GM23338 (cell line): ENCODE measurements around the gene SRGAP1. TPM values are rescaled to one million over a fixed set of nuclear protein-coding genes. Genes with fewer than 3 reads are reported as not detected.

Source experiments
- ATAC-seq: fragments of 200-7000 bp; cut with Tn5 transposase; 3 replicates; pipeline ENCODE4 v1.9.1; 2020
- DNase-seq: peaks from one replicate; pipeline ENCODE4 v3.0.0-alpha.2; 2015; ENCODE audit warnings: low spot score
- H2AFZ ChIP-seq: fragments of 200-600 bp; sonication (generic); 2 replicates; pipeline ENCODE4 v1.8.0; 2016; ENCODE audit warnings: antibody characterized with exemption, mild to moderate bottlenecking, moderate library complexity
- H3F3A ChIP-seq: fragments of 200-600 bp; sonication (generic); replicated peaks from 2 replicates; pipeline ENCODE4 v1.8.0; 2017; ENCODE audit warnings: antibody characterized with exemption, mixed run types, low read depth
- H3K27ac ChIP-seq: fragments of 200-600 bp; sonication (generic); 2 replicates; pipeline ENCODE4 v1.6.1; 2016; ENCODE audit warnings: low read depth
- H3K27me3 ChIP-seq: fragments of 200-600 bp; sonication (generic); 2 replicates; pipeline ENCODE4 v1.8.0; 2016; ENCODE audit warnings: mild to moderate bottlenecking, mixed run types, moderate library complexity; ENCODE audit not compliant: insufficient read depth
- H3K36me3 ChIP-seq: fragments of 200-600 bp; sonication (generic); 2 replicates; pipeline ENCODE4 v1.8.0; 2016; ENCODE audit warnings: mild to moderate bottlenecking; ENCODE audit not compliant: insufficient read depth
- H3K4me1 ChIP-seq: fragments of 200-600 bp; sonication (generic); 2 replicates; pipeline ENCODE4 v1.8.0; 2016; ENCODE audit warnings: mild to moderate bottlenecking, moderate library complexity; ENCODE audit not compliant: insufficient read depth
- H3K4me2 ChIP-seq: fragments of 200-600 bp; sonication (generic); 2 replicates; pipeline ENCODE4 v1.7.1; 2017; ENCODE audit warnings: mixed run types
- H3K4me3 ChIP-seq: fragments of 200-600 bp; sonication (generic); 2 replicates; pipeline ENCODE4 v1.6.1; 2016; ENCODE audit warnings: mixed run types
- H3K79me2 ChIP-seq: fragments of 200-600 bp; sonication (generic); replicated peaks from 2 replicates; pipeline ENCODE4 v1.8.0; 2017; ENCODE audit warnings: mild to moderate bottlenecking; ENCODE audit not compliant: insufficient read depth
- H3K9me2 ChIP-seq: fragments of 200-600 bp; sonication (generic); 2 replicates; pipeline ENCODE4 v1.8.0; 2017; ENCODE audit not compliant: insufficient read depth
- H4K20me1 ChIP-seq: fragments of 200-600 bp; sonication (generic); replicated peaks from 2 replicates; pipeline ENCODE4 v1.8.0; 2017; ENCODE audit warnings: mild to moderate bottlenecking; ENCODE audit not compliant: insufficient read depth
- H3K27ac Mint-ChIP-seq: 2 replicates; pipeline ENCODE4 v1.8.0; 2020; ENCODE audit warnings: inconsistent platforms, mild to moderate bottlenecking, moderate library complexity, mixed read lengths
- H3K27me3 Mint-ChIP-seq: 3 replicates; pipeline ENCODE4 v1.8.0; 2022; ENCODE audit warnings: low read depth, mild to moderate bottlenecking, moderate library complexity, mixed read lengths, inconsistent platforms; ENCODE audit not compliant: insufficient read depth, poor library complexity
- H3K36me3 Mint-ChIP-seq: 3 replicates; pipeline ENCODE4 v1.8.0; 2021; ENCODE audit warnings: low read depth, mild to moderate bottlenecking, inconsistent platforms, moderate library complexity, mixed read lengths
- H3K4me1 Mint-ChIP-seq: 3 replicates; pipeline ENCODE4 v1.8.0; 2020; ENCODE audit warnings: mild to moderate bottlenecking, inconsistent platforms, mixed read lengths
- H3K4me3 Mint-ChIP-seq: 3 replicates; pipeline ENCODE4 v1.8.0; 2021; ENCODE audit warnings: moderate library complexity, mild to moderate bottlenecking, inconsistent platforms, mixed read lengths
- H3K9me3 Mint-ChIP-seq: 3 replicates; pipeline ENCODE4 v1.8.0; 2020; ENCODE audit warnings: moderate library complexity, mild to moderate bottlenecking, inconsistent platforms, mixed read lengths
- EZH2 ChIP-seq: fragments of 200-600 bp; sonication (generic); IDR thresholded peaks from one replicate; pipeline ENCODE4 v1.8.0; 2017; ENCODE audit warnings: antibody characterized with exemption, mild to moderate bottlenecking, low read depth; ENCODE audit not compliant: unreplicated experiment
- JUNB ChIP-seq: IDR thresholded peaks from one replicate; pipeline ENCODE4 v1.6.1; 2016; ENCODE audit warnings: antibody characterized with exemption; ENCODE audit not compliant: unreplicated experiment
- NANOG ChIP-seq: IDR thresholded peaks from 2 replicates; pipeline ENCODE4 v1.6.1; 2016; ENCODE audit warnings: antibody characterized with exemption, borderline replicate concordance
- POLR2AphosphoS5 ChIP-seq: IDR thresholded peaks from 2 replicates; pipeline ENCODE4 v1.6.1; 2016; ENCODE audit warnings: antibody characterized with exemption, low read depth
- STAT1 ChIP-seq: IDR thresholded peaks from one replicate; pipeline ENCODE4 v1.6.1; 2016; ENCODE audit warnings: antibody characterized with exemption; ENCODE audit not compliant: unreplicated experiment
- ZNF114 ChIP-seq: fragments of 250-450 bp; sonication (Bioruptor Pico); IDR thresholded peaks from 2 replicates; pipeline ENCODE4 v1.5.0; 2020; ENCODE audit warnings: mild to moderate bottlenecking, moderate library complexity
- ZNF331 ChIP-seq: fragments of 250-450 bp; sonication (Bioruptor Pico); IDR thresholded peaks from 2 replicates; pipeline ENCODE4 v1.5.0; 2020; ENCODE audit warnings: low read depth, mild to moderate bottlenecking, moderate library complexity
- polyA plus RNA-seq: library from polyadenylated mRNA; unstranded; fragments of >200 nt; fragmentation: Nextera tagmentation; extraction: Ambion mirVana; gene quantifications from 2 replicates; pipeline ENCODE4 v1.2.1, GENCODE V29; 2016
- total RNA-seq: library from RNA; depleted of rRNA; stranded (reverse); fragments of >200 nt; shearing (Covaris generic); gene quantifications from 2 replicates; pipeline ENCODE4 v1.2.3, GENCODE V29; 2014
- TF ChIP-seq, protein P1 (sequence below): IDR thresholded peaks from one replicate; pipeline ENCODE4 v1.6.1; 2018; ENCODE audit warnings: antibody characterized with exemption; ENCODE audit not compliant: unreplicated experiment
- TF ChIP-seq, protein P2 (sequence below): fragments of 250-450 bp; sonication (Bioruptor Pico); IDR thresholded peaks from 2 replicates; pipeline ENCODE4 v1.5.0; 2020; ENCODE audit warnings: mild to moderate bottlenecking, moderate library complexity
- TF ChIP-seq, protein P3 (sequence below), 2 experiments: fragments of 200-600 bp in 1 of 2; sonication (generic) in 1 of 2; conservative IDR thresholded peaks; 2 replicates each; pipeline versions ENCODE4 v1.5.1 to v1.6.1; 2016 to 2017; ENCODE audit warnings: antibody characterized with exemption in 2 of 2, low read depth in 2 of 2, mild to moderate bottlenecking in 2 of 2, moderate library complexity in 1 of 2

Gene SRGAP1
- total and polyA plus RNA-seq, 2 experiments from 2014 or later: 6.1 to 8.1 TPM

DNA sequence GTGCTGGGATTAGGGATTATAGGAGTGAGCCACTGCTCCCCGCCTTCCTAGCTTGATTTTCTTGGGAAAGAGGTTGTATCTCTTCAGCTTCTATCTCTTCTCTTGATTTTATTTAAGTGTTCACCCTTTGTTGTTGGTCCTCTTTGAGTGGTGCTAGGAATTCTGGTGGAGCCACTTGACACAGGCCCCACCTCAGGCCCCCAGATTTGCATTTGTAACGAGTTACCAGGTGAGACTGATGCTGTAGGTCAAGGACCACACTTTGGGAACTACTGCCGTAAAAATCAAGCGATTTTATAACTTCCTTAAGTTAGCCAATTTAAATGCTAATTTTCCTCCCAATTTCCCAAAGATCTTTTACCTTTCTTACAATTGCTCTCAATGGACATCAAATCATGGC is 26.3 kb downstream of the SRGAP1 start (continued):
- TF ChIP-seq, protein P1, sequence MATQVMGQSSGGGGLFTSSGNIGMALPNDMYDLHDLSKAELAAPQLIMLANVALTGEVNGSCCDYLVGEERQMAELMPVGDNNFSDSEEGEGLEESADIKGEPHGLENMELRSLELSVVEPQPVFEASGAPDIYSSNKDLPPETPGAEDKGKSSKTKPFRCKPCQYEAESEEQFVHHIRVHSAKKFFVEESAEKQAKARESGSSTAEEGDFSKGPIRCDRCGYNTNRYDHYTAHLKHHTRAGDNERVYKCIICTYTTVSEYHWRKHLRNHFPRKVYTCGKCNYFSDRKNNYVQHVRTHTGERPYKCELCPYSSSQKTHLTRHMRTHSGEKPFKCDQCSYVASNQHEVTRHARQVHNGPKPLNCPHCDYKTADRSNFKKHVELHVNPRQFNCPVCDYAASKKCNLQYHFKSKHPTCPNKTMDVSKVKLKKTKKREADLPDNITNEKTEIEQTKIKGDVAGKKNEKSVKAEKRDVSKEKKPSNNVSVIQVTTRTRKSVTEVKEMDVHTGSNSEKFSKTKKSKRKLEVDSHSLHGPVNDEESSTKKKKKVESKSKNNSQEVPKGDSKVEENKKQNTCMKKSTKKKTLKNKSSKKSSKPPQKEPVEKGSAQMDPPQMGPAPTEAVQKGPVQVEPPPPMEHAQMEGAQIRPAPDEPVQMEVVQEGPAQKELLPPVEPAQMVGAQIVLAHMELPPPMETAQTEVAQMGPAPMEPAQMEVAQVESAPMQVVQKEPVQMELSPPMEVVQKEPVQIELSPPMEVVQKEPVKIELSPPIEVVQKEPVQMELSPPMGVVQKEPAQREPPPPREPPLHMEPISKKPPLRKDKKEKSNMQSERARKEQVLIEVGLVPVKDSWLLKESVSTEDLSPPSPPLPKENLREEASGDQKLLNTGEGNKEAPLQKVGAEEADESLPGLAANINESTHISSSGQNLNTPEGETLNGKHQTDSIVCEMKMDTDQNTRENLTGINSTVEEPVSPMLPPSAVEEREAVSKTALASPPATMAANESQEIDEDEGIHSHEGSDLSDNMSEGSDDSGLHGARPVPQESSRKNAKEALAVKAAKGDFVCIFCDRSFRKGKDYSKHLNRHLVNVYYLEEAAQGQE: no peak
- TF ChIP-seq EZH2 (no peak), STAT1 (no peak)

DNA sequence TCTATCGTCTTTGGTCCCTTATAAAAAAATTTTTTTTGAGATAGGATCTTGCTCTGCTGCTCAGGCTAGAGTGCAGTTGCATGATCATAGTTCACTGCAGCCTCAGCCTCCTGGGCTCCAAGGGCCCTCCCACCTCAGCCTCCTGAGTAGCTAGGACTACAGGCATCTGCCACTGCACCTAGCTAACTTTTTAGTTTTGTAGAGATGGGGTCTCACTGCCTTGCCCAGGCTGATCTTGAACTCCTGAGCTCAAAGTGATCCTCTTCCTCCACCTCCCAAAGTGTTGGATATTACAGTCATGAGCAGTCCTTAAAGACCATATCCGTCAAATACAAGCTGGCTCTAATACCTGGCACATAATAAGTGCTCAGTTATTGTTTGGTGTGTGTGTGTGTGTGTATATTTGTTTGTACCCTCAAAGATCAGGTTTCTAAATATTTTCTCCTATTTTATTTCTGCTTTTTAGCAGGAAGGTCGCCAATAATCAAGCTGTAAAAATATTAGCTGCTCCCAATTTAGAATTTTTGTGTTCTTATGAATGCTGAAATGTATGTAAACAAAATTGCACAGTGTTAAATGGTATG is 30.5 kb downstream of the SRGAP1 start:
- H3K4me1 ChIP-seq: peaks cover 19% of the 10 kb centered on the region
- H4K20me1 ChIP-seq: no peaks in the 10 kb centered on the region
- no peak for ATAC-seq
- H3K79me2 ChIP-seq: peaks cover 5% of the 10 kb centered on the region
- H3K36me3 ChIP-seq: no peaks in the 10 kb centered on the region
- no peaks in the 10 kb centered on the region for H3K9me3 Mint-ChIP-seq
- no peaks in the 10 kb centered on the region for H3K27me3 ChIP-seq
- no peak overlapping the region for H3K4me3 ChIP-seq
- no peak overlapping the region for H3K4me3 Mint-ChIP-seq
- H3K9me2 ChIP-seq: no peaks in the 10 kb centered on the region
- H3F3A ChIP-seq: 0 out of 2 replicates have a peak, but pooled peaks cover 4% of the 10 kb centered on the region
- no peak for DNase-seq
- H3K27ac Mint-ChIP-seq: no peak overlapping the region
- no peaks in the 10 kb centered on the region for H3K27me3 Mint-ChIP-seq
- no peak overlapping the region for H2AFZ ChIP-seq
- H3K36me3 Mint-ChIP-seq: no peaks in the 10 kb centered on the region
- peaks cover 17% of the 10 kb centered on the region for H3K4me1 Mint-ChIP-seq
- no peak overlapping the region for H3K27ac ChIP-seq
- no peak overlapping the region for H3K4me2 ChIP-seq
- TF ChIP-seq, protein P2, sequence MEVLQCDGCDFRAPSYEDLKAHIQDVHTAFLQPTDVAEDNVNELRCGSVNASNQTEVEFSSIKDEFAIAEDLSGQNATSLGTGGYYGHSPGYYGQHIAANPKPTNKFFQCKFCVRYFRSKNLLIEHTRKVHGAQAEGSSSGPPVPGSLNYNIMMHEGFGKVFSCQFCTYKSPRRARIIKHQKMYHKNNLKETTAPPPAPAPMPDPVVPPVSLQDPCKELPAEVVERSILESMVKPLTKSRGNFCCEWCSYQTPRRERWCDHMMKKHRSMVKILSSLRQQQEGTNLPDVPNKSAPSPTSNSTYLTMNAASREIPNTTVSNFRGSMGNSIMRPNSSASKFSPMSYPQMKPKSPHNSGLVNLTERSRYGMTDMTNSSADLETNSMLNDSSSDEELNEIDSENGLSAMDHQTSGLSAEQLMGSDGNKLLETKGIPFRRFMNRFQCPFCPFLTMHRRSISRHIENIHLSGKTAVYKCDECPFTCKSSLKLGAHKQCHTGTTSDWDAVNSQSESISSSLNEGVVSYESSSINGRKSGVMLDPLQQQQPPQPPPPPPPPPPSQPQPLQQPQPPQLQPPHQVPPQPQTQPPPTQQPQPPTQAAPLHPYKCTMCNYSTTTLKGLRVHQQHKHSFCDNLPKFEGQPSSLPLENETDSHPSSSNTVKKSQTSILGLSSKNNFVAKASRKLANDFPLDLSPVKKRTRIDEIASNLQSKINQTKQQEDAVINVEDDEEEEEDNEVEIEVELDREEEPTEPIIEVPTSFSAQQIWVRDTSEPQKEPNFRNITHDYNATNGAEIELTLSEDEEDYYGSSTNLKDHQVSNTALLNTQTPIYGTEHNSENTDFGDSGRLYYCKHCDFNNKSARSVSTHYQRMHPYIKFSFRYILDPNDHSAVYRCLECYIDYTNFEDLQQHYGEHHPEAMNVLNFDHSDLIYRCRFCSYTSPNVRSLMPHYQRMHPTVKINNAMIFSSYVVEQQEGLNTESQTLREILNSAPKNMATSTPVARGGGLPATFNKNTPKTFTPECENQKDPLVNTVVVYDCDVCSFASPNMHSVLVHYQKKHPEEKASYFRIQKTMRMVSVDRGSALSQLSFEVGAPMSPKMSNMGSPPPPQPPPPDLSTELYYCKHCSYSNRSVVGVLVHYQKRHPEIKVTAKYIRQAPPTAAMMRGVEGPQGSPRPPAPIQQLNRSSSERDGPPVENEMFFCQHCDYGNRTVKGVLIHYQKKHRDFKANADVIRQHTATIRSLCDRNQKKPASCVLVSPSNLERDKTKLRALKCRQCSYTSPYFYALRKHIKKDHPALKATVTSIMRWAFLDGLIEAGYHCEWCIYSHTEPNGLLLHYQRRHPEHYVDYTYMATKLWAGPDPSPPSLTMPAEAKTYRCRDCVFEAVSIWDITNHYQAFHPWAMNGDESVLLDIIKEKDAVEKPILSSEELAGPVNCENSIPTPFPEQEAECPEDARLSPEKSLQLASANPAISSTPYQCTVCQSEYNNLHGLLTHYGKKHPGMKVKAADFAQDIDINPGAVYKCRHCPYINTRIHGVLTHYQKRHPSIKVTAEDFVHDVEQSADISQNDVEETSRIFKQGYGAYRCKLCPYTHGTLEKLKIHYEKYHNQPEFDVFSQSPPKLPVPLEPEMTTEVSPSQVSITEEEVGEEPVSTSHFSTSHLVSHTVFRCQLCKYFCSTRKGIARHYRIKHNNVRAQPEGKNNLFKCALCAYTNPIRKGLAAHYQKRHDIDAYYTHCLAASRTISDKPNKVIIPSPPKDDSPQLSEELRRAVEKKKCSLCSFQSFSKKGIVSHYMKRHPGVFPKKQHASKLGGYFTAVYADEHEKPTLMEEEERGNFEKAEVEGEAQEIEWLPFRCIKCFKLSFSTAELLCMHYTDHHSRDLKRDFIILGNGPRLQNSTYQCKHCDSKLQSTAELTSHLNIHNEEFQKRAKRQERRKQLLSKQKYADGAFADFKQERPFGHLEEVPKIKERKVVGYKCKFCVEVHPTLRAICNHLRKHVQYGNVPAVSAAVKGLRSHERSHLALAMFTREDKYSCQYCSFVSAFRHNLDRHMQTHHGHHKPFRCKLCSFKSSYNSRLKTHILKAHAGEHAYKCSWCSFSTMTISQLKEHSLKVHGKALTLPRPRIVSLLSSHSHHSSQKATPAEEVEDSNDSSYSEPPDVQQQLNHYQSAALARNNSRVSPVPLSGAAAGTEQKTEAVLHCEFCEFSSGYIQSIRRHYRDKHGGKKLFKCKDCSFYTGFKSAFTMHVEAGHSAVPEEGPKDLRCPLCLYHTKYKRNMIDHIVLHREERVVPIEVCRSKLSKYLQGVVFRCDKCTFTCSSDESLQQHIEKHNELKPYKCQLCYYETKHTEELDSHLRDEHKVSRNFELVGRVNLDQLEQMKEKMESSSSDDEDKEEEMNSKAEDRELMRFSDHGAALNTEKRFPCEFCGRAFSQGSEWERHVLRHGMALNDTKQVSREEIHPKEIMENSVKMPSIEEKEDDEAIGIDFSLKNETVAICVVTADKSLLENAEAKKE (CRISPR knock-in tag): no peak
- TF ChIP-seq, protein P1: no peak
- TF ChIP-seq NANOG: no peak
- no peak for TF ChIP-seq JUNB
- TF ChIP-seq POLR2AphosphoS5: no peak
- no peak for TF ChIP-seq ZNF114
- TF ChIP-seq ZNF331 (CRISPR knock-in tag): no peak
- TF ChIP-seq, protein P3, sequence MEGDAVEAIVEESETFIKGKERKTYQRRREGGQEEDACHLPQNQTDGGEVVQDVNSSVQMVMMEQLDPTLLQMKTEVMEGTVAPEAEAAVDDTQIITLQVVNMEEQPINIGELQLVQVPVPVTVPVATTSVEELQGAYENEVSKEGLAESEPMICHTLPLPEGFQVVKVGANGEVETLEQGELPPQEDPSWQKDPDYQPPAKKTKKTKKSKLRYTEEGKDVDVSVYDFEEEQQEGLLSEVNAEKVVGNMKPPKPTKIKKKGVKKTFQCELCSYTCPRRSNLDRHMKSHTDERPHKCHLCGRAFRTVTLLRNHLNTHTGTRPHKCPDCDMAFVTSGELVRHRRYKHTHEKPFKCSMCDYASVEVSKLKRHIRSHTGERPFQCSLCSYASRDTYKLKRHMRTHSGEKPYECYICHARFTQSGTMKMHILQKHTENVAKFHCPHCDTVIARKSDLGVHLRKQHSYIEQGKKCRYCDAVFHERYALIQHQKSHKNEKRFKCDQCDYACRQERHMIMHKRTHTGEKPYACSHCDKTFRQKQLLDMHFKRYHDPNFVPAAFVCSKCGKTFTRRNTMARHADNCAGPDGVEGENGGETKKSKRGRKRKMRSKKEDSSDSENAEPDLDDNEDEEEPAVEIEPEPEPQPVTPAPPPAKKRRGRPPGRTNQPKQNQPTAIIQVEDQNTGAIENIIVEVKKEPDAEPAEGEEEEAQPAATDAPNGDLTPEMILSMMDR (conservative IDR thresholded peaks at IDR 0.05; ENCODE audit: low read depth in 2 of 2): no peak
